GM12872 (cell line): ENCODE measurements around the gene YEATS2.

Experiments
- TF ChIP-seq, protein P1 (sequence below): IDR thresholded peaks from 3 replicates; pipeline ENCODE4 v1.5.1; 2011; ENCODE audit warnings: low read depth, mild to moderate bottlenecking, low read length, moderate library complexity; ENCODE audit not compliant: insufficient read depth

YEATS2 gene

DNA sequence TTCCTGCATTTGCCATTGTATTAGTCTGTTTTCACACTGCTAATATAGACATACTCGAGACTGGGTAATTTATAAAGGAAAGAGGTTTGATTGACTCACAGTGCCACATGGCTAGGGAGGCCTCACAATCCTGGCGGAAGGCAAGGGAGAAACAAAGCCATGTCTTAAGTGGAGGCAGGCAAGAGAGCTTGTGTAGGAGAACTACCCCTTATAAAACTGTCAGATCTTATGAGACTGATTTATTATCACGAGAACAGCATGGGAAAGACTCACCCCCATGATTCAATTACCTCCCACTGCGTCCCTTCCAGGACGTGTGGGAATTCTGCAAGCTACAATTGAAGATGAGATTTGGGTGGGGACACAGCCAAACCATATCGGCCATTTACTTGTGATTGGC, 27.8 kb downstream of the YEATS2 start:
- TF ChIP-seq, protein P1, sequence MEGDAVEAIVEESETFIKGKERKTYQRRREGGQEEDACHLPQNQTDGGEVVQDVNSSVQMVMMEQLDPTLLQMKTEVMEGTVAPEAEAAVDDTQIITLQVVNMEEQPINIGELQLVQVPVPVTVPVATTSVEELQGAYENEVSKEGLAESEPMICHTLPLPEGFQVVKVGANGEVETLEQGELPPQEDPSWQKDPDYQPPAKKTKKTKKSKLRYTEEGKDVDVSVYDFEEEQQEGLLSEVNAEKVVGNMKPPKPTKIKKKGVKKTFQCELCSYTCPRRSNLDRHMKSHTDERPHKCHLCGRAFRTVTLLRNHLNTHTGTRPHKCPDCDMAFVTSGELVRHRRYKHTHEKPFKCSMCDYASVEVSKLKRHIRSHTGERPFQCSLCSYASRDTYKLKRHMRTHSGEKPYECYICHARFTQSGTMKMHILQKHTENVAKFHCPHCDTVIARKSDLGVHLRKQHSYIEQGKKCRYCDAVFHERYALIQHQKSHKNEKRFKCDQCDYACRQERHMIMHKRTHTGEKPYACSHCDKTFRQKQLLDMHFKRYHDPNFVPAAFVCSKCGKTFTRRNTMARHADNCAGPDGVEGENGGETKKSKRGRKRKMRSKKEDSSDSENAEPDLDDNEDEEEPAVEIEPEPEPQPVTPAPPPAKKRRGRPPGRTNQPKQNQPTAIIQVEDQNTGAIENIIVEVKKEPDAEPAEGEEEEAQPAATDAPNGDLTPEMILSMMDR, result no peak

DNA sequence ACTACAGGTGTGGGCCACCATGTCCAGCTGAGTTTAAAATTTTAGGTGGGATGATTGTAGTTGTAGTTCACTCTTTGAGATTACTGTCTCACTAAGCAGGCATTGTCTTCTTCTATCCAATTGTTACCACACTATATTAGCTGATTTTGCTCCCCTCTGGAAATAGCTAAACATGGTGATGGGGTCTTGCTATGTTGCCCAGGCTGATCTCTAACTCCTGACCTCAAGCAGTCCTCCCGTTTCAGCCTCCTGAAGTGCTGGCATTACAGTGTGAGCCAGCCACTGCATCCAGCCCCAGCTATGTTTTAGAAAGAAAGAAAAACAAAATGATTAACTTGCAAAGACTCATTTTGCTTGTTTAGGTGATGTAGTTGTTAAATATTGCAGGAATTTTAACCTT, 30.6 kb downstream of the YEATS2 start:
- TF ChIP-seq, protein P1, result no peak

- TF ChIP-seq, protein P1, result no peak
Measured at GRCh38 chr3:183730361-183730760, 32.8 kb downstream of the YEATS2 start.

DNA sequence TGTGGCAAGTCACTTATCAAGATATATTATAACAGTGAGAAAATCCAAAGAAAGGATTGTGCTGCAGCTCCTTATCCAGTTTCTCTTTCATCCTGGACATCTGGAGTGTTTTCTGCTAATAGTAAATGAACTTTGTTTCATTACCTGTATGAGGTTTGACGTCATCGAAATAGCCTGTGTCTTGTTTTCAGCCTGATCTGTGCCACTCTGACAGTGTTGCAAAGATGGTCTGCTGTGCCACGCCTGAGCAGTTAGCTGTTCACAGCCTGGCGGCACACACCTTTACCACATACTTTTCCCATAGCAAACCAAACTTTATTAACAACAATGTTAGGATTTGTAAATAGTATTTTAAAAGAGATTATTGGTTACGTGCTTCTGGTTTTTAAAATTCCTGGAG, 34.0 kb downstream of the YEATS2 start:
- TF ChIP-seq, protein P1, result no peak

DNA sequence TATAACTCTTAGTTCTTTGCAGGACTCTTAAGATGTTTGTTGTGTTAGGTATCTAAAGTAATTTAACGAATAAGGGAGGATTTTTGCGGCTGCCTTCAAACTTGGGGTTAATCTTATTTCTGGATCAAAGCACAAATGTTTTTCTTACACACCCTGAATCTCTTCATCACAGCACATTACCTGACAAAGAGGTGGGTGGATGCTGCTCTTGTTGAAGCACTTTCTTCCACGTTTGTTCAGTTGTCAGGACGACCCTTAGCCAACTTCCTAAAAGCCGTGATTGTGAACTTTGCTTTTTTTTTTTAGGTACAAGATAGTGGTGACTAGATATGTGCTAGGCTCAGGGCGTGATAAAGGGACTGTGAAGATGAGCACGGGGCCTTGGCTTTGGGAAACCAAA, 36.0 kb downstream of the YEATS2 start:
- TF ChIP-seq, protein P1, result no peak

GRCh38 chr3:183734750-183735494, 37.3 kb downstream of the YEATS2 start:
- TF ChIP-seq, protein P1, result no peak

DNA sequence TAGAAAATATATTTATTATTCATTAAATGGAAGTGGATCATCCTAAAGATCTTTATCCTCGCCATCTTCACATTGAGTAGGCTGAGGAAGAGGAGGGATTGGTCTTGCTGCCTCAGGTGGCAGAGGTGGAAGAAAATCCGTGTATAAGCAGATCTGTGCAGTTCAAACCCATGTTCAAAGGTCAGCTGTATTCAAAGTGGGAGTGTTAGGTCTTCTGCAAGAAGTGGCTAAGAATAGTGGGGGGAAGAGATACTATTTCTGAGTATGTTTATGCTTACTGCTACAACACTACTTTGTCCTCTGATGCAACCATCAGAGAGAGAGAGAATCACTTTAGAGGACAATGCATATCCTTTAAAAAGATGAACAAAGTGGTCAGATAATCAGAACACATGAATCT, 39.5 kb downstream of the YEATS2 start:
- TF ChIP-seq, protein P1, result no peak

DNA sequence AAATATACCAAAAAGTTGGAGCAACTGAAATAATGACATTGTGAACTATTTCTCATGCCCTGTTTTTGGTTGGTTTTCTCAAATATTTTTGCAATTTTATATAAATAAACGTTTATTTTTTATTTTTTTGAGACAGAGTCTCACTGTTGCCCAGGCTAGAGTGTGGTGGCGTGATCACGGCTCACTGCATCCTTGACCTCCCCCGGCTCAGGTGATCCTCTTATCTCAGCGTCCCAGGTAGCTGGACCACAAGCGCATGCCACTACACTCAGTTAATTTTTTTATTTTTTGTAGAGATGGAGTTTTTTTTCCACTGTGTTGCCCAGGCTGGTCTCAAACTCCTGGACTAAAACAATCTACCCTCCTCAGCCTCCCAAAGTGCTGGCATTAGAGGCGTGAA, 45.6 kb downstream of the YEATS2 start:
- TF ChIP-seq, protein P1, result no peak
